GM18873 (cell line): Measurements from ENCODE around the gene GGA1.

ENCODE experiments used
- ATAC-seq: cut with Tn5 transposase; IDR thresholded peaks from one replicate; pipeline ENCODE4 v1.9.1; 2021; ENCODE audit warnings: mild to moderate bottlenecking, moderate library complexity, moderate number of reproducible peaks; ENCODE audit not compliant: unreplicated experiment, low FRiP score

GGA1 gene

DNA sequence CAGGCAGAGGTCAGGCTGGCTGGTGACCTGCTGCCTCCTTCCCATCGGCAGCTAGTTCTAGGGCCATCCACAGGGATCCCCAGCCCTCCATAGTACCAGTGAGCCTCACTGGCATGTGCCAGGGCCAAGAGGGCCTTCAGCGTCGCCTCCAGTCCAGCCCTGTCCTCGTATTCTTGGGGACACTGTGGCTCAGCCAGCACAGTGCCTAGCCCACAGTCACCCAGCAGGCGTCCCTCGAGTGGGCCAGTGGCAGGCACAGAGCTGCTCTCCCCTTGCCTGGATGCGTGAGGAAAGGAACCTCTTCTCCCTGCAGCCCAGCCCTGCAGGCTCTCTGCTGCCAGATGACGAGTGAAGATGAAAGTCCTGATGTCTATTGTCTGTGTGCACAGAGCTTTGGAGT is 20.2 kb downstream of the GGA1 start:
- ATAC-seq = no peak

DNA sequence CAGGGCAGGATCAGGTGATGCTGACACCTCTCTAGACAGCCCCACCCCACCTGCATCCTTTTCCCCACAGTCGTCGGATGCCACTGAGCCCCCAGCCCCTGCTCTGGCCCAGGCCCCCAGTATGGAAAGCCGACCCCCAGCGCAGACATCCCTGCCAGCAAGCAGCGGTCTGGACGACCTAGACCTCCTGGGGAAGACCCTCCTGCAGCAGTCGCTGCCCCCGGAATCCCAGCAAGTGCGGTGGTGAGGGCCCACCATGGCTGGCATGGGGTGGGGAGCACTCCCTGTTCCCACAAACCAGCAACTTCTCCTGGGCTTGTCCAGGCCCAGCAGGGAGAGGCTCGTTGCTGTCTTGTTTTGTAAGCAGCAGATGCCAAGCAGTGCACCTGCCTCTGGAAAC is 21.3 kb downstream of the GGA1 start:
- ATAC-seq = no peak

DNA sequence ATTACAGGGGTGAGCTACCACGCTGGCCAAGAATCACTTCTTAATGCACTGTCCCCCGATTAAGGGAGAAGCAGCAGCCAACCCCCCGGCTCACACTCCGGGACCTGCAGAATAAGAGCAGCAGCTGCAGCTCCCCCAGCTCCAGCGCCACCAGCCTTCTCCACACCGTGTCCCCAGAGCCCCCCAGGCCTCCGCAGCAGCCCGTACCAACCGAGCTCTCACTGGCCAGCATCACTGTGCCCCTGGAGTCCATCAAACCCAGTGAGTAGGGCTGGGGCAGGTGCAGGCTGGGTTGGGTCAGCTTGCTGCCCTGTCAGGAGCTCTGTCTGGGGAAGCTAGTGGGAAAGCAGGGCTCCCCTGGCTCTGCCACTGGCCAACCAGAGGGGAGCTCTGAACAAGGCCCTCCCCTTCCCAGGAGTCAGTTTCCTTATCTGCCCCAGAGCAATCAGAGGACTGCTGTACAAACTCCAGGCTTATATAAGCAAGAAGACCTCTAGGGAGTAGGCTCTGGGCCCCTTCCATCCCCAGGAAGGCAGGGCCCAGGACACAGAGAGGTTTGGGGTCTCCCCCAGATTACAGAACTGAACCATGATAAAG is 22.3 kb downstream of the GGA1 start:
- ATAC-seq = no peak

DNA sequence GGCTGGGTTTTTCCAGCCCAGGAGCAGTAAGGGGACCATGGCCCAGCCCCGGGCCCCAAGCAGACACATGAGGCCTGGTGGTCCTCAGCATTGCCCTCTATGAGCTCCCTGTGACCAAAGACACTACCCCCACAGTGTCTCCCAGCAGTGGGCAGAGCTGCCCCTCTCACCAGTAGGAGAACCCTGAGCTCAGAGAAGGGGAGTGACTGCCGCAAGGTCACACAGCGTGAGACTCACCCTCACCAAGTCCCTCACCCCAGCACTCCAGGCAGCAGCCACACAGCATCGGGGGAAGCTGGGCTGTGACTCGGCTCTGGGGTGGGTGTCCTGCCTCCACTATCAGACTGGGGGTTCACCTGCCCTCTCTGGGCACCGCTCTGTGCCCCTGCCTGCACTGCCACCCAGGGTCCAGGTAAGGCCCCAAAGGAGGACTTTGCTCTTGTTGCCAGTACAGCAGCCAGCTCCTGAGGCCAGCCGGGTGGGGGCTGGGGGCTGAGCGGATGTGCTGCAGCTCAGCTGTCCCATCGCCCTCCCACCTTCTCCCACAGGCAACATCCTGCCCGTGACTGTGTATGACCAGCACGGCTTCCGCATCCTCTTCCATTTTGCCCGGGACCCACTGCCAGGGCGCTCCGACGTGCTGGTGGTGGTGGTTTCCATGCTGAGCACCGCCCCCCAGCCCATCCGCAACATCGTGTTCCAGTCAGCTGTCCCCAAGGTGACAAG is 23.0 kb downstream of the GGA1 start:
- ATAC-seq = no peak

DNA sequence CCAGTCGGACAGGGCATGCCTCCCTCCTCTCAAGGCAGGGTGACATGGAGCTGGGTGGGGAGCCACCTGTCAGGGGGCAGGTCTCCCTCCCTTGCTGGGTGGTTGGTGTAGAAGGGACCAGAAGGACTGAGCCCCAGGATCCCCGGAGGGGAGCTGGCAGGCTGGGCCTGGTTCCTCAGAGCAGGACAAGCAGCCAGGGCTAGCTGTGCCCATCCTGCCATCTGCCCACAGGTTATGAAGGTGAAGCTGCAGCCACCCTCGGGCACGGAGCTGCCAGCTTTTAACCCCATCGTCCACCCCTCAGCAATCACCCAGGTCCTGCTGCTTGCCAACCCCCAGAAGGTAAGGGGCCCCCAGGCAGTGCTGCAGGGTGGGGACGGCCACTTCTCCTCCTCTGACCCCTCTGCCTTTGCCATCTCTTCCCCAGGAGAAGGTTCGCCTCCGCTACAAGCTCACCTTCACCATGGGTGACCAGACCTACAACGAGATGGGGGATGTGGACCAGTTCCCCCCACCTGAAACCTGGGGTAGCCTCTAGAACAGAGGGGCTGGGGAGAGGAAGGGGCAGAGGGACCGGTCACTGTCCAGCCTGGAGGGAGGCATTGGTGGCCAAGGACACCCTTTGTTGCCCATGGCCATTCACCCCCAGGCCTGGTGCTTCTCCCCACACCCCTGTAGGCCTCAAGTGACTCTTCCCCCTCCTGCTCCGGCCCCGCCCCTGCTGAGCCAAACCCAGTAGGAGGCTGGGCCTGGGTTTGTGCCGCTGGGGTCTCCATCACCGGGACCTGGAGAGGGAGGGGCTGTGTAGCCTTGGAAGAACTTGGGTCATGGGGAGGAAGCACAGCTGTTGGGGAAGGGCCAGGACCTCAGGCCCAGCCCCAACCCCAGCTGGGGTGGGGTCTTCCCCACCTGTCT is 23.8 kb downstream of the GGA1 start:
- peak; percentile 18 for ATAC-seq

DNA sequence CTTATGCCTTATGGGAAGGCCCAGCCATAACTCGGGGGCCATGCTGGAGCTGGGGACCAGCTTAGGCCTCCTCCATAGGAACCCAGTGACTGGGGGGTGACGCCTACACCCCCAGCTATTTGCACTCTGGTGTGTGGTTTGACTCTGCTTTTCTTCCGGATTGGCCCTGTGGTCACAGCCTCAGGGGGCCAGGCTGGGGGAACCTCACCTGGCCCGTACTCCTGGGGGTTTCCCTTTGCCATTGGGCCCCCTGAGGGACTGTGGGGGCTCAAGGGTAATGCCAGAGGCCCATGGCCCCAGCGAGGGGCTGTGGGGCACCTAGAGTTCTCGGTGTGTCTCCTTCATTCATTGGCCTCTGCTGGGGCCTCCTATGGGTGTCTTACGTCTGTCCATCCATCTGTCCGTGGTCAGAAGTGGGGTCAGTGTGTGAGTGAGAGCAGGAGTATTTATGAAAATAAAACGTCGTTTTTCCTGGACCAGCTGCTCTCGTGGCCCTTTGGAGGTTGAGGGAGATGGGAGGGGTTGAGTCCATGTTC is 24.5 kb downstream of the GGA1 start:
- peak; percentile 59 for ATAC-seq

DNA sequence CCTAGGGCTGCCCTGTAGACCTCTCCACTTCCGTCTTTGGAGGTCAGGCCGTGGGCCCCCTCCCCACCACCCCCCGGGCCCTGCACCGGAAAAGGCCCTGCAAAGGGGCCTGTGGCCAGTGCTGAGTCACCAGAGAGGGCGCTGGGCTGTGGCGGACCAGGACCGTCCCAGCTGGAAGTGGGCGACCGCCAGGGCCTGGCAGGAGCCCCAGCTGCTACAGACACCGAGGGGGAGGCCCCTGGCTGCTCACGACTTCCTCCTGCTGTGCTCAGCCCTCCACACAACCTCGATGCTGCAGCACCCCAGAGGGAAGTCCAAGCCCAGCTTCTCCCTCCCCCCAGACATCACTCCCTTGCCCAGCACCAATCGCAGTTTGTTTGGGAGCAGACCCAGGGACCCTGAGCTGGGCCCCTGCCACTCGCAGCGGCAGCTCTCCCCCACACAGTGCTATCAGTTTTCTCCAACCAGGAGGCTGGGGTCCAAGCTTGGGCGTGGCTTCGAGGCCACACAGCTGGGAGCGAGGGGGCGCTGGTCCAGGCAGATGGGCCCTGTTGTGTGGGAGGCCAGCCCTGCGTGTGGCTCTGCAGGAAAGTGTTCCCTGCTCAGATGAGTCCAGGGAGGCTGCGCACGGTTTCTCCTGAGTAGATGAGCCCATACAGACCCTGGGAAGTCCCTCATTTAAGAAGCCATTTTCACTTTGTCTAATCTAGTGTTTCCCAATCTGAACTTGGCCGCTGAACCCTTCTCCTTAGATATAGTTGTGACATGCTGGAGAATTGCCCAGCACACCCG is 25.2 kb downstream of the GGA1 start:
- ATAC-seq = peak; percentile 28

DNA sequence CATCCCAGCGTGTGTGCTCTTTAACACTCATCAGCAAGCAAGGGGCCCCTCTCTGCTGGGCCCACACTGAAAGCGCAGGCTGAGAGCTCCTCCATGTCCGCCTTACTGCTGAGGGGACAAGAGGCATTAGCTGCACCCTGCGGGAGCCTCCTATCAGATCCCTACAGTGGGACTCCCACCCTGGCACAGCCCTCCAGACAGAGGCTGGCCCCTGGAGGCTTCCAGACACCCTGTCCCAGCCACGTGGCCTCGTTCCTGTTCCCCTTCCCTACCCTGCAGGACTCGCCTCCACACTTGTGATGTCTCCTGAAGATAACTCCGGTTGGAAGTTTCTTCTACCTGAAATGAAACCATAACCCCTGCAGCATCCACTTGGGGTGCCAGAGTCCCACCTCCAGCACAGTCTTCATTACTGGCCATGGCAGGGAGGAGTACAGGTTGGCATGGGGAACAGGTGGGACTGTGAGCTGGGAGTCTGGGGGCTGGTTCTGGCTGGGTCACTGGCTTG is 25.8 kb downstream of the GGA1 start:
- ATAC-seq = no peak

DNA sequence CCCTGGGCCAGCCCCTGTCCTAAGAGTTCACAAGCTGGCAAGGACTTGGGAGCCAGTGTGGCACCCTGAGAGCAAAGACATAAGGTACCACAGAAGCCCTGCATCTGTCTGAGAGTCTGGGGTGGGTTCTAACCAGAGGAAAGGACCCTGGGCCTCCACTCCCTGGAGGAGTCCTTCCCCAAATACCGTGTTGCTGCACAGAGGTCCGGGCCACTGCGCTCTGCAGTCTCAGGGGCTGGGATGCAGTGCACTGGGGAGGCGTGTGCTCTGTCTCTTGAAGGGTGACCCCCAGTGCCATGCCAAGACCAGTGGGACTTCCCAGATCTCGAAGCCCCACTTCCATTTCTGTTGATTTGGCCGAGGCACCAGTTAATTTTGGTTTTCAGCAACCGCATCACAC is 26.5 kb downstream of the GGA1 start:
- ATAC-seq = no peak

DNA sequence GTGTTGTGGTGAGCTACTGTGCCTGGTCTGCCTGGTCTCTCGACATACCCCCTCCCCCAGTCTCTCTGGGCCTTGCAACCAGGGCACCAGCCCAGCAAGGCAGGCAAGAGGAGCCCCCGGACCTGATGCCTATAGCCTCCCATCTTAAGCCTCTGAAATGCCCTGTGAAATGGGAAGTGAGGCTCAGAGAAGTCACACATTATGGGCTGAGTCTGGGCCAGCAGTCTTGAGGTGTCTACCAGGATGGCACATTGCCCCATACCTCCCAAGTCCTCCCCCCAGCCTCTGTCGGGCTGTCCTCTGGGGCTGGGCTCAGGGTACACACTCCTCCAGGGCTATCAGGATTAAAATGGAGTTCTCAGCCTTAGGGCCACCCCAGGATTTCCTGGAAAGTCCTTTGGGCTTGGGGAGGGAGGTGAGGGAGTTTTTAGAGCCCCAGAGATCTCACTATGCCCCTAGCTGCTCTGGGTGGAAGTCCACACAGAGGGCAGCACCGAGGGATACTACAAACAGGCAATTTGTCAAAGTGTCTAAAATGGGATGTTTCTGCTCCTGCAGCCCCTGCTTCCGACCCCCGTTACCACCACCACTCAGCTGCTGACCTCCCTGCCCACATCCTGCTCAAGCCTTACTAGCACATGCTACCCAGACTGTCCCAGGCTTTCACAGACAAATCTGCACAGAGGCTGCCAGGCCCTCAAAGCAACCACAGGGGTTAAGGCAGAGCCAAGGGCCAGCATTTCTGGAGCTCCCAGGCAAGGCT is 27.7 kb downstream of the GGA1 start:
- no peak for ATAC-seq

DNA sequence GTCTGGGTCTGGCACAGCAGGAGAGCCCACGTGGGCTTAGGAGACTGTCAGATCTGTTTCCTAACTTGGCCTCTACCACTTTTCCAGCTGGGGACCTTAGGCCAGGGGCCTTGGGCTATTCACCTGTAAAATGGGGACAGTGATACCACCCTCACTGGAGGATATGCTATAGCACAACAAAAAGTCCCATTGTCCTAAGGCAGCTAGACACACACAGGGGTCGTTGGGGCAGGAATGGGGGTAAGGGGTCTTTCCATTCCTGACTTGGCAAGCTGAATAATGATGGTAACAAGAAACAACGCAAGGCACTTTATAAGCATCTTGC is 28.3 kb downstream of the GGA1 start:
- no peak for ATAC-seq

DNA sequence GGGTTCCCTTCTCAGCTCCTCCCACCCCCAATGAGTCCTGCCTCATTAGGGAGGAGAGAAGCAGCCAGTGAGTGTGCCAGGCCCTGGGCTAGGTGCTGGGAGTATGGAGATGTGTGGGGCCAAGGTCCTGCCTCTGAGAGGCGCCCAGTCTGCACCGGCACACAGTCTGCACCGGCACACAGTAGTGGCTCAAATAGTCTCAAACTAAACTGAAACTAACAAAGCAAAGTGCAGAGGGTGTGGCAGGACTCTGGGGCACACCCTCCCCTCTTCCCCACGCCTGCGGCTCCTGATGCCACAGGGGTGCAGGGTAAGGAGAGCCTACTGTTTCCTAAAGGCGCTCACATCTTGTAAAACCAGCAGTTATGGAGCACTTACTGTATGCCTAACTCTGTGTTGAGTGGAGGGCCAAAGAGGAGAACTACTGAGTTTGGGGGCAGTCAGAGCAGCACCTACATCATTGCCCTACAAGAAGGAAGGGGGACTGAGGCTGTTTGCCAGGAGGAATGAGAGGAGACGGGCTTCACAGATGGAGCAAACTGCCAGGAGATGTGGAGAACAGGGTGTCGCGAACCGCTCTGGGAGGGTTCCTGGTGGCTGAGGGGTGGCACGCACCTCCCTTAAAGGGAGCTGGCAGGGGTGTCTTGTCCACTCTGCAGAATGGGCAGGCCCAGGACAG is 29.9 kb downstream of the GGA1 start:
- ATAC-seq = no peak

DNA sequence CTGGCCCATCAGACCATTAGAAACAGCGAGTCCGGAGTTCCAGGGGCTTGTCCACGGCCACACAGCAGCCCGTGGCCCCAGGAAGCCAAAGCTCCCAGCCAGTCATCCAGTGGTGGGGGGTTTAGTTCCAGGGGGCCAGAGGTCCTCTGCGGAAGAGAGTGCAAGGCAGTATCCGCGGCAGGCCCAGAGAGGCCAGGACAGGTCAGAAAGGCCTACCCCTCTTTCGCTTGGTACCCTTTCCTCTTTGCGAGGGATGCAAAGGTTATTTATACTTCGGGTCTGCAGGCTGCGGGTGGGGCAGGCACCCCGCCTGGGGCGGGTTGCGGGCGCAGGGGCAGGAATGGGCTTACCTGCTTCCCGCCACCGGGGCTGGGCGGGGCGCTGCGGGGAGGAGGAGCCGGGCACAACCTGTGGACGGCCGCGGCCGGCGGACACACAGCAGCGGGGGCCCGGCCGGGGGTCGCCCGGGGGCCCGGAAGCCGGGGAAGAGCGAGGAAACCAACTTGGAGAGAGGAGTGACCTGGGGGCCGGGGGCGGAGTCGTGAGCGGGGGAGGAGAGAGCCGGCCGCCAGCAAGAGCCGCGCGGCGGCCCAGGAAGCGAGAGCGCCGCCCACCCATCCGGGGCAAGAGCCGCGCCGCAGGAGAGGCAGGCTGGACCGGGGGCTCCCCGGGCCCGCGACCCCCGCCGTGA is 30.6 kb downstream of the GGA1 start, which contains the start of gene SH3BP1:
Gene SH3BP1, plus strand, starts transcription at position 600 of the 691 bp plus-strand sequence. CDS start 119 bp downstream, outside the sequence.
- no peak for ATAC-seq

DNA sequence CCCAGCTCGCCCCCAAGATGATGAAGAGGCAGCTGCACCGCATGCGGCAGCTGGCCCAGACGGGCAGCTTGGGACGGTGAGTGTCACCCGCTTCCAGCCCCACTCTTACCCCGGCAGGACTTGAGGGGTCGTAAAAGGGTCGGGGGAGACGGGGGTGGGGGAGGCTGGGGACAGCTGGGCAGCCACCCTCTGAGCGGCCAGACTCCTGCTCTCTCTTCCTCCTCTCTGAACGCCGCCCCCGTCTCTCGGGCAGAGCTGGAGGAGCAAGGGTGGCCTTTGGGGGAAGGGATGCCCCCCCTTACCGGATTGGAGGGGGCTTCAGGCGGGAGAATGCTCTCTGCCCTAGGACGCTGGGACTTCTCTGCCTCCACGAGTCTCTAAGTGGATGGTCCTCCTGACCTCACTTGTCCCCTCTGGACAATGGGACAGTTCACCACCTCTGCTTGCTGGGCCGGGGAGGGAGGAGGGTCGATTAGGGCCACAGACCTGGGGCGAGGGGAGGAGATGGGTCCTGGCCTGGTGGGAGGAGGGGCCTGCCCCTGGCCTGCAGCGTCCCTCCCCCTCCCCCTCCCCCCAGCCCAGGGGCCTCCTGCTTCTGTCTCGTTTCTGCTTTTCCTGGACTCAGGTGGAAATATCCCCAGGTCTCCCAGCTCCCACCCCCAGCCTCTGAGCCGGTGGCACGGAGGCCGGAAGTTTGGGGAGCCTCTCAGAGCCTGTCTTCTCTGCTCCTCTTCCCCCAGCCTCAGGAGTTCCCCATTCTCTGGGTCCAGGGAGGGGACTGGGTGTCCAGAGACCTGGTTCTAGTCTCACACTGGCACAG is 31.3 kb downstream of the GGA1 start:
- no peak for ATAC-seq

DNA sequence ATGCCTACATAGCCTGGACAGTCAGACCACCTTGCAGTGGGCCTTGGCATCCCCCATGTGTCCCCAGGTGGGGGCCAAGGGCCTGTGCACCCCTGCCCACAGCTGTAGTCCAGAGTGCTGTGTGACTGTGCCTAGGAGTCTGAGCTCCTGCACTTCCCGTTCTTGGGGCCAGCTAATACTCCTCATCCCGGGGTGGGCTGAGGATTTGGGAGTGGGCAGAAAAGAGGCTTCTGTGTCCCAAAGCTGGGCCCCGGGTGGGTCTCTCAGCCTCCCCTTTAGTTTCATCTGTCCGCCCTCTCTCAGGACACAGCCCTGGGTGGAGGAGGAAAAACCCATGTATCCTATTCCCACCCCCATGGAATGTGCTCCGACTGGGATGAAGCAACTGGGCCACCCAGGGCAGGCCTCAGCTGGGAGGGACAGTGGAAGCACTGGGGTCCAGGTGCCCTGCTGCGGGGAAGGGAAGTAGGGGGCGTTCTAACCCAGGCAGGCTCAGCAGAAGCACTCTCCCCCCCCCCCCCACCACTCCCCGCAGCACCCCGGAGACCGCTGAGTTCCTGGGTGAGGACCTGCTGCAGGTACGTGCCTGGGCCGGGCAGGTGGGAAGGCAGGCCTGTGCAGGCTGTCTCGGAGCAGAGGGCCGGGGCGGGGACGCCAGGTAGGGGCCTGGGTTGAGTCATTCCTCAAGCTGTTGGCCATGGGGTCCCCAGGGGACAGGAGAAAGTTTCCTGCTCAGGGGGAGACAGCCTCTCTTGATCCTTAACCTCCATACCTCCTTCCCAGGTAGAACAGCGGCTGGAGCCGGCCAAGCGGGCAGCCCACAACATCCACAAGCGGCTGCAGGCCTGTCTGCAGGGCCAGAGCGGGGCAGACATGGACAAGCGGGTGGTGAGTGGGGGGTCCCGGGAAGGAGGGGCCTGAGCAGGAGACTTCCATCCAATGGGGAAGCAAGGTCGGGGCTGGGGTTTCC is 32.2 kb downstream of the GGA1 start:
- no peak for ATAC-seq

DNA sequence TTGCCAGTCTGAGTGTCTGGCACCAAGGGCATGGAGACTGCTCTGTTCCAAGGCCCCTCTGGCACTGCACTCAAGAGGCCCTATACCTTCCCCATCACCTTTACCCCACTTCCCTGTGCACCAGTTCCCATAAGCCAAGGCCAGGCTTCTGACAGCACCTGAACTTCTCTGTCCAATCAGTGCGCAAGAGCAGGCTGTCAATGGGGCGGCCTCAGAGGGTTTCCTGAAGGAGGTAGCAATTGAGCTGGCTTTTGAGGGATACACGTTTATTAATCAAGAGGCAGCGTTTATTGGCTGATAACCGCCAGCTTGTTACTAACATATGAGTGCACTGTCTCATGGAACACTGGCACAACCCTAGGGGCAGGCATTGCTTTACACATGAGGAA is 32.9 kb downstream of the GGA1 start:
- no peak for ATAC-seq
